AG09309 (cell line): ENCODE data around the gene TNK2.
A peak's percentile ranks its signal among the peaks of the same experiment; 100 is the strongest.
"Not testable (repeated sequence)": the region's sequence is repeated elsewhere in the genome, so short reads cannot be mapped to it uniquely, and the experiment has no call there.

Experiments
- DNase-seq: peaks from one replicate; pipeline ENCODE4 v3.0.0-alpha.2; 2010; ENCODE audit warnings: low read depth
- H3K4me3 ChIP-seq: 2 replicates; pipeline ENCODE4 v1.5.1; 2011; ENCODE audit warnings: mild to moderate bottlenecking, low read depth, low read length, moderate library complexity; ENCODE audit not compliant: control insufficient read depth
- TF ChIP-seq, protein P1 (sequence below): IDR thresholded peaks from 2 replicates; pipeline ENCODE4 v1.5.1; 2011; ENCODE audit warnings: mild to moderate bottlenecking, low read depth, low read length, inconsistent platforms; ENCODE audit not compliant: insufficient read depth, control insufficient read depth; ENCODE audit errors: missing control alignments

TNK2 gene

DNA sequence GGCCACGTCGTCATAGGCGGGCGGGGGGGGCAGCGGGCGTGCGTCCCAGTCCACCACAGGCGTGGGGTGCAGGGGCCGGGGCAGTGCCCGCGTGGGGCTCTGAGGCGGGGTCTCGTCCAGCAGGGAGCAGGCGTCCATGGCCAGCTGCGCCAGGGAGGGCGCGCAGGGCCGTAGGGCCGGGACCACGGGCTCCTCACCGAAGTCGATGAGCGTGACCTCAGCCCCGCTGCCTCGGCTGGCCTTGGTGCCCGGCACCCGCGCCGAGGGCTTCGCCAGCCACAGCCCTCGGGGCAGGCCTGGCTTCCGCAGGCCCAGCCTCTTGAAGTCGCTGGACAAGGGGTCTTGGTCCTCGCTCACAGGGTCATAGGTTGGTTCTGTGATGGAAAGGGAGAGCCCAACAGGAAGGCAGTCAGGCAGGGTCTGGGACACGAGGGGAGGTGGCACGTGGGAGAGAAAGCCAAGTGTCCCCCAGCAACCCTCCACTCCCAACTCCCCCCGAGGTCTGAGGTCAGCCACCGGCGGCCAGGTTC, 40.0 kb downstream of the TNK2 start:
- no peak overlapping the region for H3K4me3 ChIP-seq
- DNase-seq = no peak
- TF ChIP-seq, protein P1, sequence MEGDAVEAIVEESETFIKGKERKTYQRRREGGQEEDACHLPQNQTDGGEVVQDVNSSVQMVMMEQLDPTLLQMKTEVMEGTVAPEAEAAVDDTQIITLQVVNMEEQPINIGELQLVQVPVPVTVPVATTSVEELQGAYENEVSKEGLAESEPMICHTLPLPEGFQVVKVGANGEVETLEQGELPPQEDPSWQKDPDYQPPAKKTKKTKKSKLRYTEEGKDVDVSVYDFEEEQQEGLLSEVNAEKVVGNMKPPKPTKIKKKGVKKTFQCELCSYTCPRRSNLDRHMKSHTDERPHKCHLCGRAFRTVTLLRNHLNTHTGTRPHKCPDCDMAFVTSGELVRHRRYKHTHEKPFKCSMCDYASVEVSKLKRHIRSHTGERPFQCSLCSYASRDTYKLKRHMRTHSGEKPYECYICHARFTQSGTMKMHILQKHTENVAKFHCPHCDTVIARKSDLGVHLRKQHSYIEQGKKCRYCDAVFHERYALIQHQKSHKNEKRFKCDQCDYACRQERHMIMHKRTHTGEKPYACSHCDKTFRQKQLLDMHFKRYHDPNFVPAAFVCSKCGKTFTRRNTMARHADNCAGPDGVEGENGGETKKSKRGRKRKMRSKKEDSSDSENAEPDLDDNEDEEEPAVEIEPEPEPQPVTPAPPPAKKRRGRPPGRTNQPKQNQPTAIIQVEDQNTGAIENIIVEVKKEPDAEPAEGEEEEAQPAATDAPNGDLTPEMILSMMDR = no peak

DNA sequence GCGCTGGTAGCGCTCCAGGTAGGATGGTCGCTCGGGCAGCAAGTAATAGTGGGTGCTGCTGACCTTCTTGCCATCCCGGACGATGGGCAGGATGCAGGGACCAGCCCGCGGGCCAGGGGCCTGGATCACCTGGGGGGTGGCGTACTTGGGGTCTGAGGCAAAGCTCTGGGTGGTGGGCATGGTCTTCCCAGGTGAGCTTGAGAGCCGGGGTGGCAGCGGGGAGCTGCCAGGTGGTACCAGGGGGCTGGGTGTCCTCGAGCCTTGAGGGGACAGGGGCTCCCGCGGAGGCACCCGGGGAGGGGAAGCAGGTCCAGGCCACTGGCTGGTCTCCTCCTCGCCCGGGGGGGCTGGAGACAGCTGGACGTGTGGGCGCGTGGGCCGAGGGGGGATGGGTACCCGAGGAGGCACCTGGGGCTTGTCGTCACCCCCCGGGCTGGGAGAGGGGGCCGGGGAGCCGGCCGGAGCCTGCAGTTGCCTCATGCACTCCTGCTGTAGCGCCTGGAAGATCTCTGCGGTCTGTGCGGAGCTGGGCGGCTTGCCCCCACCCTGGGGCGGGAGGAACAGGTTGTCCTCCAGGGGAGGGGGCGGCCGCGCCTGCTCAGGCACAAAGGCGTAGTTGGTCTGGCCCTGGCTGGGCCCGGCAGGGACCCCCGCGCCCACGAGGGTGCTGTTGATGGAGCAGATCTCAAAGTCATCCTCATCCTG, 40.6 kb downstream of the TNK2 start:
- TF ChIP-seq, protein P1 = no peak
- H3K4me3 ChIP-seq = no peak overlapping the region
- DNase-seq = no peak

DNA sequence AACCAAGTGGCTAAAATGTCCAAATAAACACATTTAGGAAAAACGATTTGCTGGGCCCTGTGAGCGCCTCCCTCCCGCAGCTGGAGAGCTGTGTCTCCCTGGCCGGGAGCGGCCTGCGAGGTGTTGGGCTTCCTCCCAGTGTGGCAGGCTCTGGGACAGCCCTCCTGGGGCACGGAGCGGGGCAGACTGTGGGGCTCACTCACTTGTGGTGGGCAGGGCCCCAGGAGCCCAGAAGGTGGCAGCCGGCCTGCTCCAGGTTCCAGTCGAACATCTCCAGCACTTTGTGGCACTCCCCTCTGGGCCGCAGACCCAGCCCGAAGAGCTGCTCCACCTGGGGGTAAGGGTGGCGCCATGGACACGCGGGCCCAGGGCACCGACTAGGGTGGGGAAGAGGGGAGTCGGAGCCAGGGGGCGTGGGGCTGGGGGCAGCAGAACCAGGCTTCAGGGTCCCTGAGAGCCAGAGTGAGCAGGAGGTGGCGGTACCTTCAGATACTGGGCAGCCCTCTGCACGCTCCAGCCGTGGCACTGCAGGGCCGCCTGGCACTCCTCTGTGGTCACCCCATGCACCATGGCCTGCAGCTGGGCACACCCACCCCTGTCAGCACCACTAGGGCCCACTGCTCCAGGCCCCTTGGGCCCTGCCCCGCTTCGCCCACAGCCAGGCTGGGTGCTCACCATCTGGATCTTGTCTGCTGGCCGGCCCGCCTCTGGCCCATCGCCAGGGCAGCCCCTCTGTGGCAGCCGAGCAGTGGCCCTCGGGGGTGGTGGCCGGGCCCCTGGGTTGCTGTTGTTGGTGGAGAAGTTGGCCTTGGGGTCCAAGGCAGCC, 41.5 kb downstream of the TNK2 start:
- DNase-seq = no peak
- H3K4me3 ChIP-seq = no peak overlapping the region
- TF ChIP-seq, protein P1 = no peak

DNA sequence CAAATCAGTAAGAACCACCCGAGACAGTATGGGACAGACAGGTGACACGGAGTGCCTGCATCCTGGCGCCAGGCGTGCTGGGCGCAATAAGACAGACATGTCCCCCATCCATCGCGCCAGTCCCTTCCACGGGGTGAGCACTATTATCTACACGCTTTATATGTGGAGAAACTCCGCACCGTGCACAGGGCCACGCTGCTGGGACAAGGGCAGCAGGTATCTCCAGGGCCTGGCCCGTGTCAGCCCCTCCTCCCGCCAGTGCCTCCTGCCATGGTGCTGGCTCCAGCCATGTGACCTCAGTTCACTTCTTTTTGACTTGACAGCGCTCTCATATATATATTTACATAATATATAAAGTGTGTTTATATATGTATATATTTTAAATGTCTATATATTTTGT, 42.6 kb downstream of the TNK2 start:
- TF ChIP-seq, protein P1 = no peak
- no peak overlapping the region for H3K4me3 ChIP-seq
- no peak for DNase-seq

DNA sequence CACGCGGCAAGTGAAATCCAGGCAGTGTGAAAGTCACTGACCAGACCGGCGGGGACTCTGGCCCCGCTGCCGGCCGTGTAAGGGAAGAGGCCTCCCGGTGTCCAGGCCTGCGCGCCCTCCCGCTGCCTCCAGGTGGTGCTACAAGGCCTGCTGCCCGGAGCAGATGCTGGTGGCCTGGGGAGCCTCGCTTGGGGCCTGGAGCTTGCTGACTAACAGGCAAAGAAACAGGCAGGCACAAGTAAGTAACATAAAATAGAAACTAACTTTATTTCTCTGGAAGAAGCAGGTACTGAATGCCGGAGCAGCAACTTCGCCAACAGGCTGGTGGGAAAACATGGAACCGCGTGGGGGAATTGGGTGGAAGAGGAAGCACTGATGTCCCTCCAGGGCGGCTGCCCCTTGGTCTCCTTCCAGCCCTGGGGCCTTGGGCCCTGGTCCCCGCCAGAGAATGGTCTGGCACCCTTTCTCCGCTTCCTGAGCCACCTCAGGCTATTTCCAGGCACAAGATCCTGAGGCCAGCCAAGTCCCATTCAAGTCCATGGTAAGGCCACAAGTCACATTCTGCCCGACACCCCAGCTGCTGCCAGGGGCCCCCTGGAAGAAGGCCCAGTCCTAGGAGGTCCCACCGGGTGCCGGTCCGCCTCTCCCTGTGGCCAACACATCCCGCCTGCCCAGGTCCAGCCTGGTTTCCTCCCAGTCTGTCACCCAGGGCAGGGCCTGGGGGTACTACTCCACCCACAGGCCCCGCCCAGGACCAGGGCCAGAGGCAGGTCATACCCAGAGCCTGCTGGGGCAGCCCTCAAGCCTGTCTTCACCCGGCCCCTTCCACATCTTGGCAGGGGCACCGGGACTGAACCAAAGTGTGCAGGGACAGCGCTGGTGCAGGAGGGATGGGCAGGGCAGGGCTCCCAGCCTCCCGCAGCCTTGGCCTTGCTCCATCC, 45.0 kb downstream of the TNK2 start:
- TF ChIP-seq, protein P1 = peak; percentile 88
- DNase-seq = peak; percentile 27
- no peak overlapping the region for H3K4me3 ChIP-seq

DNA sequence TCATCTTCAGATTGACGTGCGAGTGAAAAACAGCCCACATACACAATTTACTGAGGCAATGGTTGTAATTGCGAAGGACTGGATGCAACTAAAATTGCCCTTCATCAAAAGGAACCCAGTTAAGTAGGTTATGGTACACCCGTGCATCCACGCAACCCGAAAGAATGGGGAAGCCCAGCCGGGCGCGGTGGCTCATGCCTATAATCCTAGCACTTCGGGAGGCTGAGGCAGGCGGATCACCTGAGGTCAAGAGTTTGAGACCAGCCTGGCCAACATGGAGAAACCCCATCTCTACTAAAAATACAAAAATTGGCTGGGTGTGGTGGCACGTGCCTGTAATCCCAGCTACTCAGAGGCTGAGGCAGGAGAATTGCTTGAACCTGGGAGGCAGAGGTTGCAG, 46.0 kb downstream of the TNK2 start:
- not testable (repeated sequence) for DNase-seq, H3K4me3 ChIP-seq
